Mammary epithelial cell (primary cell): ENCODE data around the gene APOL6.

Experiments used
- EZH2 ChIP-seq: IDR thresholded peaks from 2 replicates; pipeline ENCODE4 v1.6.1; 2012; ENCODE audit warnings: low read length, inconsistent platforms, borderline replicate concordance
- TF ChIP-seq, protein P1 (sequence below), 2 donors: IDR thresholded peaks in 1 of 2; conservative IDR thresholded peaks in 1 of 2; 2 replicates each; pipeline ENCODE4 v1.5.1; 2011 to 2012; ENCODE audit warnings: inconsistent platforms in 2 of 2, low read length in 2 of 2, mild to moderate bottlenecking in 2 of 2, control low read depth in 1 of 2, low read depth in 1 of 2; ENCODE audit not compliant: insufficient read depth in 1 of 2; ENCODE audit errors: extremely low read depth in 1 of 2

GRCh38 chr22:35630387-35630793 is 17.9 kb upstream of the APOL6 start:
- TF ChIP-seq, protein P1, sequence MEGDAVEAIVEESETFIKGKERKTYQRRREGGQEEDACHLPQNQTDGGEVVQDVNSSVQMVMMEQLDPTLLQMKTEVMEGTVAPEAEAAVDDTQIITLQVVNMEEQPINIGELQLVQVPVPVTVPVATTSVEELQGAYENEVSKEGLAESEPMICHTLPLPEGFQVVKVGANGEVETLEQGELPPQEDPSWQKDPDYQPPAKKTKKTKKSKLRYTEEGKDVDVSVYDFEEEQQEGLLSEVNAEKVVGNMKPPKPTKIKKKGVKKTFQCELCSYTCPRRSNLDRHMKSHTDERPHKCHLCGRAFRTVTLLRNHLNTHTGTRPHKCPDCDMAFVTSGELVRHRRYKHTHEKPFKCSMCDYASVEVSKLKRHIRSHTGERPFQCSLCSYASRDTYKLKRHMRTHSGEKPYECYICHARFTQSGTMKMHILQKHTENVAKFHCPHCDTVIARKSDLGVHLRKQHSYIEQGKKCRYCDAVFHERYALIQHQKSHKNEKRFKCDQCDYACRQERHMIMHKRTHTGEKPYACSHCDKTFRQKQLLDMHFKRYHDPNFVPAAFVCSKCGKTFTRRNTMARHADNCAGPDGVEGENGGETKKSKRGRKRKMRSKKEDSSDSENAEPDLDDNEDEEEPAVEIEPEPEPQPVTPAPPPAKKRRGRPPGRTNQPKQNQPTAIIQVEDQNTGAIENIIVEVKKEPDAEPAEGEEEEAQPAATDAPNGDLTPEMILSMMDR (conservative IDR thresholded peaks at IDR 0.05 in 1 of 2, IDR thresholded peaks at IDR 0.05 in 1 of 2; ENCODE audit: extremely low read depth in 1 of 2, insufficient read depth in 1 of 2, low read depth in 1 of 2, low read length in 2 of 2), result no peak
- no peak for TF ChIP-seq EZH2
